ENCODE data around the gene COTL1. TPM values are rescaled to one million over a fixed set of nuclear protein-coding genes. Genes with fewer than 3 reads are reported as not detected.
A peak's percentile ranks its signal among the peaks of the same experiment; 100 is the strongest.

The COTL1 gene
- total and polyA plus RNA-seq, 9 of the 15 experiments (the other 6 are each of a cell fraction or from before 2014, with no cell fraction given): 27.7 to 185 (median 72.5) TPM

GRCh38 chr16:84543253-84543652 is 74.6 kb downstream of the COTL1 start (continued):
- no peak for TF ChIP-seq ZFP91 (CRISPR knock-in tag; IDR thresholded peaks at IDR 0.05)
- peak; percentile 97 for TF ChIP-seq BCOR (IDR thresholded peaks at IDR 0.05)
- TF ChIP-seq CREBBP (IDR thresholded peaks at IDR 0.05; ENCODE audit: low read depth, low read length): no peak
- TF ChIP-seq ZBTB33 (CRISPR knock-in tag; IDR thresholded peaks at IDR 0.05): no peak
- TF ChIP-seq ZNF212 (CRISPR knock-in tag; IDR thresholded peaks at IDR 0.05): no peak
- TF ChIP-seq TCFL5 (CRISPR knock-in tag; conservative IDR thresholded peaks at IDR 0.05): no peak
- TF ChIP-seq NFIX (CRISPR knock-in tag; IDR thresholded peaks at IDR 0.05; ENCODE audit: low read depth): no peak
- TF ChIP-seq KDM1A (IDR thresholded peaks at IDR 0.05): peak; percentile 77 to 91
- TF ChIP-seq DMBX1 (CRISPR knock-in tag; IDR thresholded peaks at IDR 0.05; ENCODE audit: borderline replicate concordance): no peak
- TF ChIP-seq ZNF609 (CRISPR knock-in tag; IDR thresholded peaks at IDR 0.05; ENCODE audit: borderline replicate concordance): no peak
- TF ChIP-seq PURB (CRISPR knock-in tag; IDR thresholded peaks at IDR 0.05; ENCODE audit: low read depth): no peak
- no peak for TF ChIP-seq NFATC3 (IDR thresholded peaks at IDR 0.05)
- TF ChIP-seq CHD2 (IDR thresholded peaks at IDR 0.05; ENCODE audit: low read depth, low read length): no peak
- TF ChIP-seq SETDB1 (IDR thresholded peaks at IDR 0.05; ENCODE audit: low read length): no peak
- TF ChIP-seq ZZZ3 (IDR thresholded peaks at IDR 0.05): no peak
- no peak for TF ChIP-seq ZNF384 (IDR thresholded peaks at IDR 0.05; ENCODE audit: low read depth, low read length)
- TF ChIP-seq HNRNPK (IDR thresholded peaks at IDR 0.05; ENCODE audit: low read depth, low read length, poor library complexity, severe bottlenecking): no peak
- no peak for TF ChIP-seq ARID3A (IDR thresholded peaks at IDR 0.05; ENCODE audit: borderline replicate concordance, low read depth, low read length)
- no peak for TF ChIP-seq PPARD (CRISPR knock-in tag; IDR thresholded peaks at IDR 0.05)
- no peak for TF ChIP-seq CGGBP1 (CRISPR knock-in tag; IDR thresholded peaks at IDR 0.05)

Measured in K562 (cell line).